Skeletal muscle cell (primary cell): ENCODE results near the gene NLRP8.
"Not testable (repeated sequence)": the region's sequence is repeated elsewhere in the genome, so short reads cannot be mapped to it uniquely, and the experiment has no call there.

ENCODE experiments used
- DNase-seq: peaks from one replicate; pipeline ENCODE4 v3.0.0-alpha.2; 2010; ENCODE audit warnings: low read depth
- H3K4me3 ChIP-seq: 2 replicates; pipeline ENCODE4 v1.5.1; 2011; ENCODE audit warnings: low read depth, mild to moderate bottlenecking, control low read depth, low read length, moderate library complexity

NLRP8 gene

GRCh38 chr19:55959996-55960675 lies 12.5 kb downstream of the NLRP8 start:
- no peak overlapping the region for H3K4me3 ChIP-seq
- DNase-seq, result no peak

GRCh38 chr19:55962186-55962585 lies 14.6 kb downstream of the NLRP8 start:
- no peak overlapping the region for H3K4me3 ChIP-seq
- no peak for DNase-seq

GRCh38 chr19:55973982-55974381 lies 26.4 kb downstream of the NLRP8 start:
- DNase-seq, result no peak

GRCh38 chr19:55980415-55980814 lies 32.8 kb downstream of the NLRP8 start:
- DNase-seq, result no peak
- no peak overlapping the region for H3K4me3 ChIP-seq

More at GRCh38 chr19:55973982-55974381, 26.4 kb downstream of the NLRP8 start:
- H3K4me3 ChIP-seq, result no peak overlapping the region

GRCh38 chr19:55985254-55985653 lies 37.6 kb downstream of the NLRP8 start:
- DNase-seq, result no peak
- no peak overlapping the region for H3K4me3 ChIP-seq

GRCh38 chr19:55986487-55986886 lies 38.9 kb downstream of the NLRP8 start, which contains the start of gene NLRP5:
TSS of gene NLRP5 (plus strand) at chr19:55986775.
- no peak for DNase-seq
- no peak within 1 kb of the TSS for H3K4me3 ChIP-seq

DNA sequence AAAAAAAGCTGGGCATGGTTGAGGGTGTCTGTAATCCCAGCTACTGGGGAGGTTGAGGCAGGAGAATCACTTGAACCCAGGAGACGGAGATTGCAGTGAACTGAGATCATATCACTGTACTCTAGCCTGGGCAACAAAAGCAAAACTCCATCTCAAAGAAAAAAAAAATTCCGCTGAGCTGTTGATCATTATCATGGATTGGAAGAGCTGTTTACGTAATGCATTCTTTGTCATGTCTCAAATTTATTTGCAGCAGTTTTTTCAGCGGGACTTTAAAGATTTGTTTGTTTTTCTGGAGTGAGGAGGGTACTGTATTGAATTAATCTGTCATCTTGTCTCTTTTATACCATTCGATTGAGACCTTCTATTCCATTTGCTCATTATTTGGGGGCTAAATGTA lies 43.2 kb downstream of the NLRP8 start:
- no peak overlapping the region for H3K4me3 ChIP-seq
- DNase-seq, result no peak

GRCh38 chr19:55993492-55993891 lies 45.9 kb downstream of the NLRP8 start:
- no peak for DNase-seq
- no peak overlapping the region for H3K4me3 ChIP-seq

GRCh38 chr19:56014765-56015164 lies 67.1 kb downstream of the NLRP8 start:
- no peak for DNase-seq

GRCh38 chr19:56015756-56016155 lies 68.1 kb downstream of the NLRP8 start:
- DNase-seq, result no peak
- no peak overlapping the region for H3K4me3 ChIP-seq

More at GRCh38 chr19:56014765-56015164, 67.1 kb downstream of the NLRP8 start:
- no peak overlapping the region for H3K4me3 ChIP-seq

DNA sequence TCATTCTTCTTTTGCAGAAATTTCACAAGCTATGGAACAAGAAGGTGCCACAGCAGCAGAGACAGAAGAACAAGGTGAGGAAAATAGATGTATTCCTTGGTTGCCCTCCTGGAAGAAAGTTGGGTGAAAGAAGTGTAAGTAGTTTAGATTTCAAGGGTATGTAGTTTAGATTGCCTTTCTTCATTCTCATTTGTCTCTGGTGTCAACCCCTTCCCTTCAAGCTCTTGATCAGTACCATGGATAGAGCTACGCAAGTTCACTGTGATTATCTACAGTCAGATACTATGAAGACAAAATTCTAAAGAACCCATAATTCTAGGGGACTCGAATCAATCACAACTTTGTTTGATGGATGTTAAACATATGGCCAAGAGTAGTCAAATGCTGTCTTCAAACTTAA lies 71.7 kb downstream of the NLRP8 start:
- H3K4me3 ChIP-seq, DNase-seq: not testable (repeated sequence)

DNA sequence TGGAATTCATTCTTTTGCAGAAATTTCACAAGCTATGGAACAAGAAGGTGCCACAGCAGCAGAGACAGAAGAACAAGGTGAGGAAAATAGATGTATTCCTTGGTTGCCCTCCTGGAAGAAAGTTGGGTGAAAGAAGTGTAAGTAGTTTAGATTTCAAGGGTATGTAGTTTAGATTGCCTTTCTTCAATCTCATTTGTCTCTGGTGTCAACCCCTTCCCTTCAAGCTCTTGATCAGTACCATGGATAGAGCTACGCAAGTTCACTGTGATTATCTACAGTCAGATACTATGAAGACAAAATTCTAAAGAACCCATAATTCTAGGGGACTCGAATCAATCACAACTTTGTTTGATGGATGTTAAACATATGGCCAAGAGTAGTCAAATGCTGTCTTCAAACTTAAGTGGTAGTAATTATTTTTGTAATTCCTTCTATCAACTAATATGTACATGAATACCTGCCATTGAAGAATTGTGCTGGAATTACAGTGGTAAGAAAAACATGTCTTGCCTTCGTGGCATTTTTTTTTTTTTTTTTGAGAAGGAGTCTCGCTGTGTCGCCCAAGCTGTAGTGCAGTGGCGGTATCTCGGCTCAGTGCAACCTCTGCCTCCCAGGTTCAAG lies 72.8 kb downstream of the NLRP8 start:
- DNase-seq, H3K4me3 ChIP-seq: not testable (repeated sequence)

GRCh38 chr19:56026769-56027168 lies 79.1 kb downstream of the NLRP8 start:
- no peak for DNase-seq
- no peak overlapping the region for H3K4me3 ChIP-seq
